ENCODE measurements around the gene CDKN2AIPNL.

Gene CDKN2AIPNL, protein sequence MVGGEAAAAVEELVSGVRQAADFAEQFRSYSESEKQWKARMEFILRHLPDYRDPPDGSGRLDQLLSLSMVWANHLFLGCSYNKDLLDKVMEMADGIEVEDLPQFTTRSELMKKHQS
- 2.3 to 27.0 (median 13.9) reads per million in 3 experiments for total RNA-seq

DNA sequence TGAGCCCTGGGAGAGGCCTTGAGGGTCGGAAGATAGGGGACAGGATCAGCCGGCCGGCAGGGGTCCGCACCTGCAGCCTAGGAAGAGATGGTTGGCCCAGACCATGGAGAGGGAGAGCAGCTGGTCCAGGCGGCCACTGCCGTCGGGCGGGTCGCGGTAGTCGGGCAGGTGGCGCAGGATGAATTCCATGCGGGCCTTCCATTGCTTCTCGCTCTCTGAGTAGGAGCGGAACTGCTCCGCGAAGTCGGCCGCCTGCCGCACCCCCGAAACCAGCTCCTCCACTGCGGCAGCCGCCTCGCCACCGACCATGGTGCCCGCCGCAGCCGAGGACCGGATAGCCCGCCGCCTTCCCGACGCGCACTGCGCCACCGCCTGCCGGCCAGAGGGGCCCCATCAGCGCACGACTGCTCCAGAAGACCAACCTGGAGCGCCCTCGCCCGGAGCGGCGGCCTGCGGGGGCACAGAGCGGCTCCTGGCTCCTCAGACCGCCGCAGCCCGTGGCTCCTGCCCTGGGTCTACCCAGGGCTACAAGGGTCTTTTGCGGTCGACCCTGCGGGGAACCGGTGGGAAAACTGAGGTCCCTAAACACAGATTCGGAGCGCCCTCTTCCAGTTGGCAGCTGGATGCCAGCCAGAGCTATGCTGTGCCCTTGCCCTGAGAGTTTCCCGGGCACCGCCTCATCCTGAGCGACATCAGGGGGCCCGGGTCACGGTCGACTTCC is at the start of gene CDKN2AIPNL:
Gene CDKN2AIPNL, minus strand, starts transcription at position 336 of the 721 bp plus-strand sequence. Its CDS starts 27 bp downstream, at position 309.
- peak; percentile 86 for DNase-seq

DNA sequence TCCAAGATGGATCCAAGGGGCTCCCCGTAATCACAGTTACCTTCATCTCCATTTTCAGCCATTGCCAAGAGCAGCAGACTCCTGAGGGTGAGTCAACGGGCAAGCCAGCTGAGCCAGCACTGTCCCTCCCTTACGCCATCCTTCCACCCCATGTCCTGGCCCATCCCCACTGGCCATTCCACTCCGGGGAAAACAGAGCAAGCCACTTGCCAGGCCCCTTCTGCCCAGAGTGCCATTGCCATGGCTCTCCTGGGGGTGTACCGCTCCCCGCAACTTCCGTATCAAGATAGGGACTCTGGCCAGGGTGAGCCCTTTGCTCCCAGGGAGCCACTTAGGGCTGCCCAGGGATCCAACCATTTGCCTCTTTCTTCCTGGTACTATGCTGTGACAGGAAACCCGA is 48.9 kb upstream of the CDKN2AIPNL start:
- no peak for DNase-seq

DNA sequence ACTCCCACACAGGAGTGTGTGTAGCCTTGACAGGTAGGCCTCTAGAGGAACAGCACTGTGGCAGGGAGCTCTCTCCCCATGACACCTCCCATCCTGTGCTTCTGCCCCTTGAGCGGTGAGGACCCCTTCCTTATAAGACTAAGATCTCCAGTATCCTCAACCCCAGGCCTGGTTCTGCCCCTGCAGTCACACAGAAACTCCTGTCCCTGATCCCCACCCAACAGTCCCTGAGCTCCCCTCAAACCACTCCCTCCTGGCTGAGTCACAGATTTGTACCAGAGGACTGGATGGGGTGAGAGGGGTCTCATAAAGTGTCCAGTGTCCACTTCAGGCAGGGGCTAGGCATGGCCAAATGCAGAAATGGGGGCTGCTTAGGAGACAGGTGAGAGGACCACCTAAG is 47.8 kb upstream of the CDKN2AIPNL start:
- no peak for DNase-seq

DNA sequence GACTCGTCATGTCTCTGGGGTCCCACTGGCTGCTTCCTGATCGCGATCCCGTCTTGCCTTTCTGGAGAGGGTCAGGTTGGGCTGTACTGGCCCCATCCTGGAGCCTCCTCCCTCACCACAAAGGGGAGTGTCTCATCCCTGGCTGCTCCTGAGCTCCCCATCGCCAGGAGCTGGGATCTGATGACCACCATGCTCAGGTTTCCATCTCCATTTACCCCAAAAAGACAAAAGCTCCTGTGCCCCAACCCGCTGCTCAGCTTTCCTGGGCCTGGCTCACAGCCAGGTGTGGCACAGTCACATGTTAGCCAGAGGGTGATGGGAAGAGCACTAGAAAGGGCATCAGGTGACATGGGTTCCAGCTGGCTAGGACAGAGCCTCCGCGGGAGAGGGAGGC is 47.3 kb upstream of the CDKN2AIPNL start:
- no peak for DNase-seq

DNA sequence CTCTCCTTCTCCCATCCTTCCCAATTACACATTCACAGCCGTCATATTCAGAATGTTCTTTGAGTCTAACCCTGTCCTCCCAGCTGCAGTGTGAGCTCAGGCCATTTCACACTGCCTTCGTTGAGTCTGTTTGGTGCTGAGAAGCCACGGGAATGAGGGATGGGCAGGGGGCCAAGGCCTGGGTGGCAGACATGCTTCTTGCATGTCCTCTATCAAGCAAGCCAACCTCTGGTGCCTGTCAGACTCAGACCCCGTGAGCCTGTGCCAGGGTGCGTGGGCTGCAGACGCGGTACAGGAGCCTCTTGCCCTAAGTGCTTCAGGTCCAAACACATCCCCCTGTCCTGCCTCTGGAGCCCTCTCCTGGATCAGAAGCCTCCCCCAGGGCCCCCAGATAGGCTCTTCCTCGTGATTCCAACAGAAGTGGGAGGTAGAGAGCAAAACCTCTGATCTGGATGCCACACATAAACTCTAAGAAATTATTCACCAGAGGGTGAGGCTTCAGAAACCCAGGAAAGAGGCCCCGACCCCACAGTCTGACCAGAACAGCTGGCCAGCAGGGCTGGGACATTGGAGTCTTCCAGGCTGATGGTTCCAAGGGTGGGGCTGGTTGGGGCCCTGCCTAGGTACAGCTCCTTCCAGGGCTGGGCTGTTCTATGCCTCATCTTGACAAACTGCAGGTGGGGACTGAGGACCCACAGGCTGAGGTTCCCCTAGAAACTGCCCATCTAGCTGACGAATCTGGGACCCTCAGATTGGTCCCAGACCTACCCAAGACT is 46.7 kb upstream of the CDKN2AIPNL start:
- DNase-seq = no peak

DNA sequence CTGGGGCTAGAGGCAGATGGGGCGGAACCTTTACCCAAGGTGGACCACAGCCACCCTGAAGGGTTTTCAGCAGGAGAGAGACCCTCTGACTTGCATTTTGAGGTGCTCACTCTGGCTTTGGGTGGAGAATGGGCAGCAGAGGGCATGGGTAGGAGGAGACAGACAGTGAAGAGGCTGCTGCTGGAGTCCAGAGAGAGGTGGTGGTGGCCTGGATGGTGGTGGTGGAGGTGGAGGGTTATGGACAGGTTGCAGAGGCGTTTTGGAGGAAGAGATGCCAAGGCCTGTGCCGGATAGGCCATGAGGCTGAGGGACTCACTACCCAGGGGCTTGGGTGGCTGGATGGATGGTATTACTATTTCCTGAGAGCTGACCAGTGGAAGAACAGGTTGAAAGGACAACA is 46.1 kb upstream of the CDKN2AIPNL start:
- no peak for DNase-seq

DNA sequence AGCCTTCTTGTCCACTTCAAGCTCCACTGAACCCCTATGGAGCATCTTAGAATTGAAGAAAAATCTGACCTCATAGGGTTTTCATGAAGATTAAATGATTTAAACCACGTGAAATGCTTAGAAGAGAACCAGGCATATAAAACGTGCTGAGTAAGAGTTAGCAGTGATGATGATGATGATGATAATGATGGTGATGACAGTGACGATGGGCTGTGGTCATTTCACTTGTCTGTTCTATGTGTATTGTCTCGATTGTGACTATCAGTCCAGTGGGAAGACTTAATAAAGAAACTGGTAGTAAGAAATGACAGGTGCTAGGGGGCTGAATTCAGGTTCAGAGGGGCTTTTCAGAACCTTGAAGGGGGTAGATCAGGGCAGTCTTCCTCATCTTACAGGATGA is 45.1 kb upstream of the CDKN2AIPNL start:
- DNase-seq = no peak

DNA sequence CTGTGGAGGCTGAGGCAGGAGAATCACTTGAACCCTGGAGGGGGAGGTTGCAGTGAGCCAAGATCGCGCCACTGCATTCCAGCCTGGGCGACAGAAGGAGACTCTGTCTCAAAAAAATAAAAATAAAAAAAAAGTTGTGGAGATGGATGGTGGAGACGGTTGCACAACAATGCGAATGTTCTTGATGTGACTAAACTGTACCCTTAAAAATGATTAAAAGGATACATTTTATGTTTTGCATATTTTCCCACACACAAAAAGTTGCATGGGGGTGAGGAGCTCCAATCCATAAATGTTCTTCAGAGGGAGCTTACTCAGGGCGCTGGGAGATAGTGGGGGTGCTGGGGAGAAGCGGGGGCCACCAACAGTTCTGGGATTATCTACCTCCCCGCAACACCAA is 43.8 kb upstream of the CDKN2AIPNL start:
- no peak for DNase-seq

DNA sequence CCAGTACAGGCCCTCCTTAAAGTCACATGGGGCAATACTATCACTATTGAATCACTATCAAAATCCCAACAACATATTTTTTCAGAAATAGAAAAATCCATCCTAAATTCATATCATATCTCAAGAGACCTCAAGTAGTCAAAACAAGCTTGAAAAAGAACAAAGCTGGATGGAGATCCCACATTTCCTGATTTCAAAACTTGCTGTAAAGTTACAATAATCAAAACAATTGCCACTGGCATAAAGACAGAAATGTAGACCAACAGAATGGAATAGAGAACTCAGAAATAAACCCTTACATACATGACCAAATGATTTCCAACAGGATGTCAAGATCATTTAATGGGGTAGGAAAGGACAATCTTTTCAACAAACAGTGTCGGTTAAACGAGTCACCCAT is 41.3 kb upstream of the CDKN2AIPNL start:
- DNase-seq = no peak

DNA sequence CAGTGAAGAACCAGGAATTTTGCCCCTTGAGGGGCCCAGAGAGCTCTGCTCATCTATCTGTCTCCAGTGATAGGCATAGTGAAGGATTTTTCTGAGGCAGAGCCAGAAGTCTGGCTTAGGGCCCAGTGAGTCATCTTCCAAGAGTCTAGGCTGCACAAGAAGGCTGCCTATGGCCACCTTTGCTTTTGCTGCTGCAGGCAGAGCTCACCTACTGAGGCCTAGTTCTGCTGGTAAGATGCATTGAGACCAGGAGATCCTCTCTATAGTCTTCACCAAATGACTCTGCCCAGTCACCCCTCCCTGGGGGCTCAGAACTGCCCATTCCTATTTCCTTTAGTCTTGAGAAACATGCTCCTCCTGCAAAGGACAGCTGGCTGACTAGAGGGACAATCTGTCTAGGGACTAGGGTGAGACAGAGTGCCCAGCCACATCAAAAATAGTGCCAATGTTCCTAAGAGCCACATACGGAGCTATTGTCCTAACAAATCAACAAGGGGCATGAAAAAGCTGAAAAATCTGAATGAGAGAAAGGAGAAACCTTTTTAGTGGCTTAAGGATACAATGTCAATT is 40.3 kb upstream of the CDKN2AIPNL start:
- DNase-seq = no peak

DNA sequence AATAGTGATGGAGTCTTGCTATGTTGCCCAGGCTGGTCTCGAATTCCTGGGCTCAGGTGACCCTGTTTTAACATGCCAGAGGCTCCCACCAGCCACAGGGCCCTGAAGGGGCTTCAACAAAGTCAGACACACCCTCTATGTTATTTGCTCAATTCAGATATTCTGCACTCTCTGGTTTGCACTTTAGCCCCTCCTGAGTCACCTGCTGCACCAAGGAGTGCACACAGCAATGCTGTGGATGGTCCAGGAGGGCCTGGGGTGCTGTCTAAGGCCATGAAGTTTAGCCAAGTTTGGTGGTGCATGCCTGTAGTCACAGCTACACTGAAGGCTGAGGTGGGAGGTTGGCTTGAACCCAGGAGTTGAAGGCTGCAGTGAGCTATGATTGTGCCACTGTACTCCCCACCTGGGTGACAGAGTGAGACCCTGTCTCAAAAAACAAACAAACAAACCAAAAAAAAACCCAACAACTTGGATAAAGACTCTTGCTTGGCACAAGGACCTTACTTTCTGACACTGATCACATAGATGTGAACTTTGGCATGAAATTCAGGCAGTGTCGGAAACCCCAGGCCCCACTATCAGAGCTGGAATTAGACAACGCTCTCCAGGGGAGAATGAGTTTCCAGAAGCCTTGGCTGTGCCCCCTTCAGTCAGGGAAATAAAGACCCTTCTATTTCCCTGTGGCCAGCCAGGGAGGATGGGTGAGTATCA is 39.7 kb upstream of the CDKN2AIPNL start:
- no peak for DNase-seq

DNA sequence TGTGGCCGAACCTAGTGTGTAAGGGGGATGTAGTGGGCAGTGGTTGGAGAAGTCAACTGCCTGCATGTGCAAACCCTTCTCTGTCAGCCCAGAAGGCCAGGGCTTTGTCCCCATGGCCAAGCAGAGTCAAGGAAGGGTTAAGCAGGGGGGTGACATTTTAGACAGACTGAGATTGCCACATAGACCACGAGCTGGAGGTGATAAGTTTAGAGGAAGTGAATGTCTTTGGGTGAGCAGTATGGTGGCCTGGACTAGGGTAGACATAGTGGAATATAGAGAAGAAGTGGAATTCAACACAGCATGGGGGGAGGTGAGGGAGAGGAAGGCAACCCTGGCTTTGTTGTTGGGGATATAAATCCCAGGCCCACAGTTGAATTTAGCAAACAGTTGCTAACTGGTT is 38.7 kb upstream of the CDKN2AIPNL start:
- no peak for DNase-seq

DNA sequence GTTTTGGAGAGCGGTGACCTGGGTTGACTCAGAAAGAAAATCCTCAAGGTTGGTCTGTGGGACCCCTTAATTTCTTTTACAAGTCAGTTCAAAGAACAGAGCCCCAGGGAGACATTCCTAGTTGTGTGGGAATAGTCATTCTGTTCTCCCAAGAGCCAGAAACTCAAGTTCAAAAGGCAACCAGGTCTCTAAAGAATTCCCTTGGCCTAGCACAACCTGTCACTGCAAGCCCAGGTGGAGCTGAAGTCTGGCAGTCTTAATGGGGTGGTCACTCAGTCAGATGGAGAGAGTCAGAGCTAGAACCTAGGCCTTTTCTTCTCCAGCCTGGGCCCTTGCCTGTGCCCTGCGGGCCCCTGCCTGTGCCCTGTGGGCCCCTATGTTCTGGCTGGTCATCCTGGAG is 37.5 kb upstream of the CDKN2AIPNL start:
- DNase-seq = no peak

DNA sequence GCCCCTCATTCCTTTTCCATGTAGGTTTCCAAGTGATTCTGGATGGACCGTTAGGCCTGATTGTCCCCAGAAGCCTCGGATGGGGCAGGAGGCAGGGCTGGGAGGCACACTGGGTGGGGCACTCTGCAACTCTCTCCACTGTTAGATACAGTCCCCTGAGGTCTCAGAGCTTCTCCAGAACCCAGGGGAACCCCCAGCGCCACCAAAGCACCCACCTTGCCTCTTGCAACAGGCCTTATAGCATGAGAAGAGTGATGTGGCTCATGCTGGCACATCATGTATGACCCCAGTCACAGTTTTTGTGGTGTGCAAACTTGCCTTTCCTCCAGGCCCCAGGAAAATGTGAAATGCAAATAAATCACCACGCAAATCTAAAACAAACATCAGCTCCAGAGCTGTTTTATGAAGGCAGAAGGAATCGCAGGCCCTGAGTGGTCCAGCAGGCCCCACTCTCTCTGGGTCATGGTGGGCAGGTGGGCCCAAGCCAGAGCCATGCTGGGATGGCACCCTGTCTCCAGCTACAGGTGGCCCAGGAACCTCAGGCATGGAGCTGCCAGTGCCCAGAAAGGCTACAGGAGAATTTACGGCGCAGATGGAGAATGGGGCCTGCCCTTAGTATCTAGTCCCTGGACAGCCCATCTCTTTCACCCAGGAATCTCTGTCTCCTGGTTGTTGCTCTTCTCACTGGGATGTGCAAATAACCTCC is 36.3 kb upstream of the CDKN2AIPNL start:
- no peak for DNase-seq

DNA sequence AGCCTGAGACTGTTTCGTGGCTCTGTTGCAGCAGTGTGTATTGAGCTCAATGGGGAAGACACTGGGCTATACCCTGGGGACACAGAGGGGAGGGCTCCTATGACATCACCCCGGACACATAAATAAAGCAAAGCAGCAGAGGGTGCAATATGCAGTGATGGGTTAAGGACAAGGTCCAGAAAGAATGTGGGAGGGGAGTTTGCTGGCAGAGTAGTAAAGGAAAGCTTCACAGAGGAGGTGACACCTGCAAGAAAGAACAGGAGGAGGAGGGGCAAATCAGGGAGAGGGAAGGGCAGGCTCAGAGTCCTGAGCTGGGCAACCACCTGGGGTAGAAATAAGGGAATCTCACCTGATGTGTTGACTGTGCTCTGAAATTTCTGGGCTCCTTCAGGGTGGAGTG is 35.3 kb upstream of the CDKN2AIPNL start:
- no peak for DNase-seq

DNA sequence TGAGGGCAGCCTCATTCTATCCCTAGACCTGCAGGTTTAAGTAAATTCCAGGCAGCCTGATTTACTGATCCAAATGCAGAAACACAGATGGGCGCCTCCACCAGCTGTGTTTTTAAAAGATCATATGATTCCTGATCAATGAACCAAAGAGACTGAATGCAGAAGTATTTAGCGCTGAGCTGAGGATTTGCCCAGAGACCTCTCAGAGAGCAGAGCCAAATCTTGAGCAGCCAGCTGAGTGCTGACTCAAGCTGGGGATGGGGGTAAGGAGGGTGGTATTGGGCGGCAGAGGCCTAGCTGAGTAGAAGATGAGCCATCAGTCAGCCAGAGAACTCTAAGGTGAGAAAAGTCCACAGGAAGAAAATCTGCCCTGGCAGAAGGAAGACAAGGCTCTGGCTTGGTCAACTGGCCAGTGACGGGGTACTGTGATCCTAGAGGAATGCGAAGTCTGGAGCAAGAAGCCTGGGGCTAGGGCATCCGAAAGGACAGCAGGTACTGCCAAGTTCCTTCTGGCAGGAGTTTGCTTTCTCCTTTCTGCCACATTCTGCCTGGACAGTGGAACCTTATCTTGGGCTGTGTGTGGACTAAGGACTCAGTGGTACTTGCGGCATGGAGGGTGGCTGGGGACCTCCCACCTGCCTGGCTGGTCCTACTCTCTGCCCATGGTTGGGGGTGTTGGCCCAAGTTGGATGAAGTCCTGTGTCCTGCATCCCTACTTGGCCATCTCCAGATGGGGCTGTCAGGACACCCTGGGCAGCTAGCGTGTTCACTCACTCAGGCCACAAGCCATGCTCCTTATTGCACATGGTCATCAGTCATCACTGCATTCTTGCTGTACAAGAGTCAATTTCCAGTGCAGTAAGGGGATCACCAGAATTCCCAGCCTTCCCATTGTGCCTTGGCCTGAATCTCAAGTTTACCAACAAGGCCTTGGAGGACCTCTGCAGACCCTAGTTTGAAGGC is 34.5 kb upstream of the CDKN2AIPNL start:
- no peak for DNase-seq

DNA sequence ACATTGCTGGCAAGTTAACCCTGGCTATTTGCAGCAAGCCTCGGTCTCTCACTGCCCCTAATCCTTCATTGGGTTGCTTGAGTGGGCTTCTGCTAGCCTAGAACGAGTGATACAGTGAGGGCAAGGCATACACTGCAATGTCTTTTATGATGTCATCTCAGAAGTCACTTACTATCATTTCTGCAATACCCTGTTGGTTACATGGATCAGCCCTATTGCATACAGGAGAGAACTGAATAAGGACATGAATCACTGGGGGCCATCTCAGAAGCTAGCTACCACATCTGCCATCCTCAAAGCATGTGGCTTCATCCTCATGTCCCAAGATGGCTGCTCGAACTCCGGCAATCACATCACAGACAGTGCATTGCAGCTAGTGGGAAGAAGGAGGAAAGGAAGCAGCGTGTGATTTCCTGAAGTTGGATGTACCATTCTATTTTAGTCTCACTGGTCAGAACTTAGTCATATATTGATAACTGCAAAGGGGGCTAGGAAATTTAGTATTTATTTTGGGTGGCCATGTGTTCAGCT is 33.3 kb upstream of the CDKN2AIPNL start:
- no peak for DNase-seq

DNA sequence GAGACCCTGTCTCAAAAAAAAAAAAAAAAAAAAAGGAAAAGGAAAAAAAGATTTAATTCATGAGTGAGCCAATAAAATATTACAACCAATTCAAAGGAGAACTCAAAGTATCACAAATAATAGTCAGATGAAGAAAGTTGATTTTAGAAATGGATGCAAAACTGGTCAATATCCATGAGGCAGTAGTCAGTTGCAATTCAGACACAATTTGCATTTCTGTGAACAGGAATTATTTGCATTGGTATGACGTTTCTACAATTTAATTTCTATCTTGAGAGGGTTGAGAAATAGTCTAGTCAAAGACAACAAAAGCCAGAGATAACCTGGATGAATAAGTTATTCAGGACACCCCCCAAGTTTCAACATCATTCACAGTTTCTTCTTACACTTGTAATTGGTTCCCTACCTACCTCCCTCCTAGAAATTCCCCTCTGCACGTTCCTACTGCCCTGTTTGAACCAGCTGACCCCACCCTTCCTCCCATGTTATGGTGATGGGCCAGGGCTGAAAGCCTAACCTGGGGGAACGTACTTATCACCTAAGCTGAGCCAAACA is 28.6 kb upstream of the CDKN2AIPNL start:
- no peak for DNase-seq

DNA sequence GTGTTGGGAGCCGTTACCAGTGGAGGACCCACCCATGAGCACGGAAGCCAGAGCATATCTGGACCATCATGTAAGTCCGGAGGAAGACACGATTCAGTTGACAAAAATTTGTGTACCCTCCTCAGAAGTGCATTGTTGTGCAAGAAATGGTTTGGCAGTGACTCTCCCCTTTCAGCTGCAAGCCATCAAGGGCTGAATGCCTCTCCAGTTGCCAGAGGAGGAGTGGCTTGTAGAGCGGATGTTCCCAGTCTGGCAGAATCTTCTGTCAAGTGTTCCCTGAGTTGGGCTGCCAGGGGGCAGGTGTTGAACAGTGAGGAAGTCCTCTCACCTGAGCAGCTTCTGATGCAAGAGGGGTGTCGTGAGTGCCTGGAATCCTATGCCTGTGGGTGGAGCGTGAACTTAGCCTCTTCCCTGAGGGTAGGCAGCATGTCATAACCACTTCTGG is 27.6 kb upstream of the CDKN2AIPNL start:
- DNase-seq = no peak

DNA sequence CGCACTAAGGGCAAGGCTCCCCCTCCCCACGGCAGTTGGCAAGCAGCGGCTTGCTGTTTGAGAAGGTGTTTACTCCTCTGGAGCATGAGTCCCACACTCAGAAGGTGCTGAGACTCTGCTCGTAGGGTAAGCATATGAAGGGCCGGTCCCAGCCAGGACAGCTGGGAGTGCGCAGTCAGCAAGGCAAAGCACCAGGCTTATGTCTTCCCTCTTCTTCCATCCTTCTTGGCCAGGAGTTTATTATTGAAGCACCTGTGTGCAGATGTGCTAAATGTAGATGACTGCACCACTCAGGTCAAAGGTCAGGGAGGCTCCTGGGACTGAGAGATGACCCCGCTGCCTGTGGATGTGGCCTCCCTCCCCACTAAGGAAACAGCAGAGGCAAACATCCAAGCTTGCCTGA is 27.0 kb upstream of the CDKN2AIPNL start:
- no peak for DNase-seq
